Common myeloid progenitor, CD34-positive (primary cell): ENCODE data around the gene FDCSP. TPM values are rescaled to one million over a fixed set of nuclear protein-coding genes. Genes with fewer than 3 reads are reported as not detected.

Experiments used
- CTCF ChIA-PET: fragments of 350-600 bp; sonication (Branson Sonifier 250); formaldehyde crosslinking; loops from one replicate; lab custom pipeline; 2021; ENCODE audit warnings: antibody characterized with exemption; lab: Charles Lee
- POLR2A ChIA-PET: fragments of 350-600 bp; sonication (Branson Sonifier 250); formaldehyde crosslinking; loops from one replicate; lab custom pipeline; 2021; ENCODE audit warnings: antibody characterized with exemption; lab: Charles Lee
- DNase-seq, 3 donors: peaks; one replicate each; pipeline versions ENCODE4 v3.0.0 to v3.0.0-alpha.2; 2013
- H3K27ac ChIP-seq, 2 experiments: 1 replicate in 1 of 2; 2 replicates in 1 of 2; pipeline ENCODE4 v1.7.0; 2013; ENCODE audit warnings: inconsistent platforms in 2 of 2, low read length in 2 of 2, mild to moderate bottlenecking in 2 of 2, low read depth in 1 of 2, moderate library complexity in 1 of 2; ENCODE audit not compliant: severe bottlenecking in 2 of 2, insufficient read depth in 1 of 2, poor library complexity in 1 of 2
- H3K27me3 ChIP-seq, 5 experiments: replicated peaks in 2 of 5; 1 replicate in 3 of 5; 2 replicates in 2 of 5; pipeline versions ENCODE4 v1.6.1 to v1.7.0; 2013; ENCODE audit warnings: low read length in 4 of 5, mild to moderate bottlenecking in 2 of 5, moderate library complexity in 2 of 5, inconsistent platforms in 1 of 5; ENCODE audit not compliant: insufficient read depth in 5 of 5, control insufficient read depth in 4 of 5
- H3K36me3 ChIP-seq, 4 experiments: 1 replicate in 2 of 4; 2 replicates in 2 of 4; pipeline versions ENCODE4 v1.6.1 to v1.7.0; 2013; ENCODE audit warnings: low read length in 3 of 4, control low read depth in 1 of 4, mild to moderate bottlenecking in 1 of 4; ENCODE audit not compliant: control insufficient read depth in 4 of 4, insufficient read depth in 4 of 4
- H3K4me1 ChIP-seq, 4 experiments: 1 replicate in 3 of 4; 2 replicates in 1 of 4; pipeline versions ENCODE4 v1.6.1 to v1.7.1; 2013; ENCODE audit warnings: low read length in 3 of 4, mild to moderate bottlenecking in 3 of 4, control low read depth in 1 of 4, inconsistent platforms in 1 of 4, moderate library complexity in 1 of 4; ENCODE audit not compliant: control insufficient read depth in 4 of 4, insufficient read depth in 4 of 4; ENCODE audit errors: control extremely low read depth in 1 of 4
- H3K4me3 ChIP-seq, 7 experiments: 1 replicate in 4 of 7; 2 replicates in 3 of 7; pipeline versions ENCODE4 v1.5.1 to v1.7.0; 2013; ENCODE audit warnings: mild to moderate bottlenecking in 7 of 7, low read length in 6 of 7, moderate library complexity in 6 of 7, inconsistent platforms in 2 of 7, low read depth in 2 of 7, control low read depth in 1 of 7; ENCODE audit not compliant: insufficient read depth in 4 of 7, control insufficient read depth in 1 of 7; ENCODE audit errors: extremely low read depth in 1 of 7
- H3K9me3 ChIP-seq, 5 experiments: 1 replicate in 4 of 5; 2 replicates in 1 of 5; pipeline versions ENCODE4 v1.6.1 to v1.7.1; 2013; ENCODE audit warnings: low read length in 4 of 5, mild to moderate bottlenecking in 2 of 5, inconsistent platforms in 1 of 5, low read depth in 1 of 5, moderate library complexity in 1 of 5; ENCODE audit not compliant: control insufficient read depth in 4 of 5, insufficient read depth in 2 of 5; ENCODE audit errors: control extremely low read depth in 1 of 5
- WGBS: methylation state at CpG from one replicate; pipeline ENCODE4 v1.1.5; 2013; ENCODE audit not compliant: insufficient coverage; 5-methylcytosine and 5-hydroxymethylcytosine counted together
- polyA plus RNA-seq: library from polyadenylated mRNA; unstranded; fragments of 120-200 nt; gene quantifications from one replicate; pipeline ENCODE4 v1.2.1, GENCODE V29; 2013

Gene FDCSP
- polyA plus RNA-seq, result not detected

DNA sequence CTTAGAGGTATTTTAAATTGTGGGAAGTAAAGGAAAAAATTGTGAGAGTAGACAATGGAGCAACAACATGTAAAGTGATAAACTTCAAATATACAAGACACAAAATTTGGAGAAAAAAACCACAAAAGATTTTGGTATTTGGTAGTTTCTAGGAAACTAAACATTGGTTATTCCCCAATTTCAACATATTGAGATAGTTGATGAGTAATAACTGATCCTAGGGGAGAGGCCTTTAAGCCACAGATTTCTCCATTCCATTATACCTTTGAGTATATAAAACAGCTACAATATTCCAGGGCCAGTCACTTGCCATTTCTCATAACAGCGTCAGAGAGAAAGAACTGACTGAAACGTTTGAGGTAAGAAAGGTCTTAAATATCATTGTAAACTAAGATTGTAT lies at the start of gene FDCSP:
Gene FDCSP (plus strand): TSS at position 301 of the 400 bp plus-strand sequence. CDS start 5,071 bp downstream, outside the sequence.
- no peak within 1 kb of the TSS for H3K4me3 ChIP-seq
- H3K9me3 ChIP-seq, result no peaks in the 10 kb centered on the region
- H3K27ac ChIP-seq, result no peak within 1 kb of the TSS
- H3K4me1 ChIP-seq, result no peaks in the 10 kb centered on the region
- H3K36me3 ChIP-seq, result no peaks in the 10 kb centered on the region
- no peaks in the 10 kb centered on the region for H3K27me3 ChIP-seq
- ChIA-PET CTCF (no interaction called here), POLR2A (no interaction called here)
- no peak for DNase-seq
- no CpG with 5 or more reads among the region's 2 CpGs for WGBS

DNA sequence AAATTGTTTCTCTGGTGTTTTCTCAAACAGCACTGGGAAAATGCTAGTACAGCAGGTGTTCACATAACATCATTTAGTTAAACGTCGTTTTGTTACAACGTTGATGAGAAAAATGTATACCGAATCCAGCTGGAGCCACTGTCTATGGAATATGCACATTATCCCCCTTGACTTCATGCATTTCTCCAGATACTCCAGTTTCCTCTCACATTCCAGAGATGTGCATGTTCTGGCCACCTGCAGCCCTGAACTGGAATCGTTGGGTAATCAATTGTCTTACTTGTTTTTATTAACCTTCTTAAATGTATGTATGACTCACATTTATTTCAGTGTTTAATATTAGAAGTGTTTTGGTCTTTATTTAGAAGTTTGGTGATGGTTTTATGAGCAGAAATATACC lies 48.8 kb upstream of the FDCSP start:
- H3K27me3 ChIP-seq, result peaks cover 0 to 6% (median 0%) of the 10 kb centered on the region in 5 experiments
- no peaks in the 10 kb centered on the region for H3K36me3 ChIP-seq
- no peak overlapping the region for H3K27ac ChIP-seq
- no peak overlapping the region for H3K4me3 ChIP-seq
- no peaks in the 10 kb centered on the region for H3K4me1 ChIP-seq
- H3K9me3 ChIP-seq, result no peaks in the 10 kb centered on the region
- CTCF ChIA-PET, result no interaction called here
- 70% methylated on average over 3 of the region's 5 CpGs for WGBS
- no peak for DNase-seq
- POLR2A ChIA-PET, result no interaction called here

DNA sequence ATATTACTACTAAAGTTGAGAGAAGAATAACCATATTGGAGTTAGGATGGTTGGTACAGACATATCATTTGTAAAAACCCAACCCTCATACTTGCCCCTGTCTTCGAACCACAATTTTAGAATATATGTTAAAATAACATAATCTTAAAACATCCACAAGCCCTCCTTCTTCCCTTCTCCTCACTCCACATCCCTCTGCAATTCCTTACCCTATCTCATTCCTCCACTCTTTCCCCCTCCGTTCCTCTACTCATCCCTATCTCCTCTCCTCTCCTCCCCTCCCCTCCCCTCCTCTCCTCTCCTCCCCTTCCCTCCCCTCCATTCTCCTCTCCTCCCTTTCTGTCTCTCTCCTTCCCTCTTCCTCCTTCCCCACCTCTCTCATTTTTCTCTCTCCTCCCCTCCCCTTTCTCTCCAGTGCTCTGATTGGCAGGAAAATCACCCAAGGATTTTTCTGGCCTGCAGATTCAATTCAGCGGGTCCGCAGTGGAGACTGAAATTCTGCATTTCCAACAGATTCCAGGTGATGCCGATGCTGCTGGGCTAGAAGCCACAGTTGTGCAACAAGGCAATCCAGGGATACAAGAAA lies 47.8 kb upstream of the FDCSP start:
- ChIA-PET POLR2A (no interaction called here), CTCF (no interaction called here)
- Histone ChIP-seq H3K9me3 (no peaks in the 10 kb centered on the region), H3K27ac (no peak overlapping the region), H3K4me3 (no peak overlapping the region), H3K4me1 (no peaks in the 10 kb centered on the region), H3K36me3 (no peaks in the 10 kb centered on the region), H3K27me3 (peaks cover 0 to 6% (median 0%) of the 10 kb centered on the region in 5 experiments)
- WGBS, result 66% methylated on average over 3 of the region's 5 CpGs
- DNase-seq, result no peak

DNA sequence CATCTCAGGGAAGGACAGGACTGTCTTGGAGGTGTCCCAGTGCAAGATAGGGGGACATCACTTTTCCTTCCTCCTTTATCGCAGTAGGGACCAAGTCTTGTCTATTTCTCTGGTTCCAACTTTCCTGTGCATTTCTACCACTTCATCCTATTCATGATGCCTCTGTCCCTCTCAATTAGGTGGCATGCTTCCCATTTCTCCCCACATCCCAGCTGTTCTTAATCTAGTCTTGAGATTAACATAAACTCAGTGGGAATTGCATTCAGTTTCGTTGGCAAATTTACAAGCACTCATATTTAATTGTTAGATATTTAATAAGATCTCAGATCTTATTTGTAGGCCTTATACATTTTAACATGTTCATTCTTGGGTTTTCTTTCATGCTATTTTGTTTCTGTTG lies 46.1 kb upstream of the FDCSP start:
- 100% methylated on average over 1 of the region's 2 CpGs for WGBS
- H3K9me3 ChIP-seq, result no peaks in the 10 kb centered on the region
- no peak overlapping the region for H3K4me3 ChIP-seq

DNA sequence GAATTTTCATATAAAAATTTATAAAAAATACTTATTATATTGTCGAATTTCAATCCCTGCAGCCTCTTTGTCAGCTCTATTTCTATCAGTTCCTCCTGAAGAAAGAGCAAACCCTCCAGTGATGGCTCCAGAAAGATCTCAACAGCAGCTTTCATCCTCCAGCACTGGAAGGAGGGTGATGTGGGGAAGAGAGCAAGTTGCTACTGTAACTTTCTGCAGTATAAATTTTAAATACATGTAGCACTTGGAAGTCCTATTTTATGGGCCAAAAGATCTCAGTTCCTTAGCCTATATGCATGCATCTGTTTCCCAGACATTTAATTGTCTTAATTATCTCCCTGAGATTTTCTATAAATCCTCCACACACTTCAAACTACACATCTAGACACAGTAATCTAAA lies 44.1 kb upstream of the FDCSP start:
- no peak for DNase-seq
- Histone ChIP-seq H3K4me3 (no peak overlapping the region), H3K27ac (no peak overlapping the region), H3K36me3 (no peaks in the 10 kb centered on the region), H3K9me3 (no peaks in the 10 kb centered on the region), H3K27me3 (peaks cover 0 to 4% (median 0%) of the 10 kb centered on the region in 5 experiments), H3K4me1 (no peaks in the 10 kb centered on the region)
- CTCF ChIA-PET, result interaction anchor here (1.2 kb wide), 1 partner anchor 301 kb away, joined by 3 read pairs; no protein-coding TSS in a partner anchor
- POLR2A ChIA-PET, result no interaction called here
- WGBS, result no CpG with 5 or more reads among the region's 1 CpG

More for the DNA sequence above, 46.1 kb upstream of the FDCSP start:
- ChIA-PET POLR2A (no interaction called here), CTCF (no interaction called here)
- no peak for DNase-seq
- Histone ChIP-seq H3K4me1 (no peaks in the 10 kb centered on the region), H3K27me3 (peaks cover 0 to 6% (median 0%) of the 10 kb centered on the region in 5 experiments), H3K36me3 (no peaks in the 10 kb centered on the region), H3K27ac (no peak overlapping the region)

DNA sequence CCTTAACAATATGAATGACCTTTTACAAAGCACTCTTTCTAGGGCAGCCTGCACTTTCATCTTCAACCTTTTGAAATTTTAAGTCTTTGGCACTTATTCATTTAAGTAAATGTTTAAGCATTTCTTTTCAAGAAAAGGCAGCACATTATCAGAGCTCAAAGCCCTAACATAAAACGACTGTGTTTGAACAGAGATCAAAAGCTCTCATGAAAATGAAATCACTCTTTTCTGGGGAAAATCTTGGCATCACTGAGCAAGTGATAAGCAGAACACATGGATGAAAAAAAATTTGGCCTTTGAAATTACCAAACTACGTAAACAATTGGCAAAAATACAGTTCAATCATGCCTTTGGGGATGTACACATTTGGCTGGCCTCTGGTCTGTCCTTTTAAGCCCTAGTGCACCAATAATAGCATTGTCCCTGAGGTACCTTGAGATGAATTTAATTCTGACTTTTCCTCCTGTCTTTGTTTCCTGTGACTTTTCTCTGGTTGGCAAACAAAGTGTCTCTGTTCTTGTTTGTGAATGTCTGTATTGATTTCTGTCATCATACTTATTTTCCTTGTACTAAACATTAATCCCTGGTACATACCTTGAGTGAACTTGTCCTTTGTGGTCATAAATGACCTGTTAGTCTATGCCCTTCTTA lies 43.3 kb upstream of the FDCSP start:
- ChIA-PET CTCF (interaction anchor here (1.0 to 1.8 kb wide), 4 partner anchors 21 to 492 kb away, joined by 3 to 7 read pairs (median 4); no protein-coding TSS in a partner anchor), POLR2A (no interaction called here)
- DNase-seq, result no peak

More for the DNA sequence above, 43.3 kb upstream of the FDCSP start:
- Histone ChIP-seq H3K36me3 (no peaks in the 10 kb centered on the region), H3K27ac (no peak overlapping the region), H3K4me1 (no peaks in the 10 kb centered on the region), H3K4me3 (no peak overlapping the region), H3K9me3 (no peaks in the 10 kb centered on the region), H3K27me3 (peaks cover 0 to 1% (median 0%) of the 10 kb centered on the region in 5 experiments)
- WGBS, result 82% methylated on average over 2 of the region's 2 CpGs
